ENCODE measurements around the gene PTPN11. TPM values are rescaled to one million over a fixed set of nuclear protein-coding genes. Genes with fewer than 3 reads are reported as not detected.

PTPN11 gene
- total RNA-seq, 2 experiments from 2014 or later: 56.2 to 123 TPM

- no peaks in the 10 kb centered on the region for H4K20me1 ChIP-seq (ENCODE audit: insufficient read depth, low read length)
- H3K9me2 ChIP-seq (ENCODE audit: insufficient read depth, low read length): no peaks in the 10 kb centered on the region
- intact Hi-C loops (cut with micrococcal nuclease; ENCODE audit: unreplicated experiment): no loop called here
- no peak overlapping the region for H3K4me2 ChIP-seq (ENCODE audit: low read length)
- H3K9me3 ChIP-seq (ENCODE audit: low read length): no peaks in the 10 kb centered on the region
- no peaks in the 10 kb centered on the region for H3K4me1 ChIP-seq (ENCODE audit: insufficient read depth, low read length, poor library complexity, severe bottlenecking)
- POLR2A ChIA-PET: interaction anchor here (0.6 to 0.7 kb wide), 2 partner anchors 41 to 1306 kb away, joined by 3 read pairs; no protein-coding TSS in a partner anchor
- no peaks in the 10 kb centered on the region for H3K79me2 ChIP-seq (ENCODE audit: insufficient read depth, low read depth, low read length)
- no peak overlapping the region for H2AFZ ChIP-seq (ENCODE audit: low read length)
- DNase-seq (ENCODE audit: low spot score): no peak
- peaks cover 96% of the 10 kb centered on the region for H3K36me3 ChIP-seq (ENCODE audit: insufficient read depth, low read length)
- H3K4me3 ChIP-seq (ENCODE audit: low read depth, low read length, poor library complexity, severe bottlenecking): no peak overlapping the region
- no TSS peak for BruUV-seq (replicated peaks)
- CTCF ChIA-PET (ENCODE audit: unreplicated experiment): no interaction called here
- TF ChIP-seq EZH2phosphoT487 (IDR thresholded peaks at IDR 0.05; ENCODE audit: borderline replicate concordance, low read depth, low read length): no peak
- TF ChIP-seq CTCF (conservative IDR thresholded peaks at IDR 0.05; ENCODE audit: low read length): no peak
- no peak overlapping the region for H3K27ac ChIP-seq (ENCODE audit: low read depth, low read length, poor library complexity, severe bottlenecking)
Observed at GRCh38 chr12:112480931-112481330, 62.2 kb downstream of the PTPN11 start.

- ChIA-PET POLR2A (interaction anchor here (0.7 kb wide), 1 partner anchor 13 kb away, joined by 7 read pairs; no protein-coding TSS in a partner anchor), CTCF (ENCODE audit: unreplicated experiment) (no interaction called here)
- intact Hi-C loops (cut with micrococcal nuclease; ENCODE audit: unreplicated experiment): no loop called here
- Histone ChIP-seq H3K4me3 (ENCODE audit: low read depth, low read length, poor library complexity, severe bottlenecking) (no peak overlapping the region), H3K79me2 (ENCODE audit: insufficient read depth, low read depth, low read length) (no peaks in the 10 kb centered on the region), H2AFZ (ENCODE audit: low read length) (no peak overlapping the region), H3K36me3 (ENCODE audit: insufficient read depth, low read length) (peaks cover 95% of the 10 kb centered on the region), H3K4me1 (ENCODE audit: insufficient read depth, low read length, poor library complexity, severe bottlenecking) (no peaks in the 10 kb centered on the region), H3K9me3 (ENCODE audit: low read length) (no peaks in the 10 kb centered on the region), H3K4me2 (ENCODE audit: low read length) (no peak overlapping the region), H3K27ac (ENCODE audit: low read depth, low read length, poor library complexity, severe bottlenecking) (no peak overlapping the region), H4K20me1 (ENCODE audit: insufficient read depth, low read length) (no peaks in the 10 kb centered on the region), H3K9me2 (ENCODE audit: insufficient read depth, low read length) (no peaks in the 10 kb centered on the region)
- no peak for DNase-seq (ENCODE audit: low spot score)
- BruUV-seq (replicated peaks): no TSS peak
- TF ChIP-seq CTCF (conservative IDR thresholded peaks at IDR 0.05; ENCODE audit: low read length) (no peak), EZH2phosphoT487 (IDR thresholded peaks at IDR 0.05; ENCODE audit: borderline replicate concordance, low read depth, low read length) (no peak)
Observed at GRCh38 chr12:112482733-112483132, 64.0 kb downstream of the PTPN11 start.

- Histone ChIP-seq H3K4me1 (ENCODE audit: insufficient read depth, low read length, poor library complexity, severe bottlenecking) (no peaks in the 10 kb centered on the region), H2AFZ (ENCODE audit: low read length) (no peak overlapping the region), H3K4me3 (ENCODE audit: low read depth, low read length, poor library complexity, severe bottlenecking) (no peak overlapping the region), H3K36me3 (ENCODE audit: insufficient read depth, low read length) (peaks cover 95% of the 10 kb centered on the region), H3K9me3 (ENCODE audit: low read length) (no peaks in the 10 kb centered on the region), H3K79me2 (ENCODE audit: insufficient read depth, low read depth, low read length) (no peaks in the 10 kb centered on the region), H3K27ac (ENCODE audit: low read depth, low read length, poor library complexity, severe bottlenecking) (no peak overlapping the region), H4K20me1 (ENCODE audit: insufficient read depth, low read length) (no peaks in the 10 kb centered on the region), H3K4me2 (ENCODE audit: low read length) (no peak overlapping the region), H3K9me2 (ENCODE audit: insufficient read depth, low read length) (no peaks in the 10 kb centered on the region)
- CTCF ChIA-PET (ENCODE audit: unreplicated experiment): no interaction called here
- POLR2A ChIA-PET: no interaction called here
- TF ChIP-seq EZH2phosphoT487 (IDR thresholded peaks at IDR 0.05; ENCODE audit: borderline replicate concordance, low read depth, low read length): no peak
- TF ChIP-seq CTCF (conservative IDR thresholded peaks at IDR 0.05; ENCODE audit: low read length): no peak
- DNase-seq (ENCODE audit: low spot score): no peak
- no TSS peak for BruUV-seq (replicated peaks)
- intact Hi-C loops (cut with micrococcal nuclease; ENCODE audit: unreplicated experiment): no loop called here
Observed at GRCh38 chr12:112486361-112486760, 67.6 kb downstream of the PTPN11 start.
